Activated CD8-positive, alpha-beta memory T cell treated with anti-CD3 and anti-CD28 coated beads for 4 hours (primary cell): ENCODE data around the gene CPXM2.

Experiments used
- DNase-seq, 2 donors: peaks; one replicate each; pipeline ENCODE4 v3.0.0-alpha.2; 2020; ENCODE audit warnings: low read depth in 2 of 2

CPXM2 gene

DNA sequence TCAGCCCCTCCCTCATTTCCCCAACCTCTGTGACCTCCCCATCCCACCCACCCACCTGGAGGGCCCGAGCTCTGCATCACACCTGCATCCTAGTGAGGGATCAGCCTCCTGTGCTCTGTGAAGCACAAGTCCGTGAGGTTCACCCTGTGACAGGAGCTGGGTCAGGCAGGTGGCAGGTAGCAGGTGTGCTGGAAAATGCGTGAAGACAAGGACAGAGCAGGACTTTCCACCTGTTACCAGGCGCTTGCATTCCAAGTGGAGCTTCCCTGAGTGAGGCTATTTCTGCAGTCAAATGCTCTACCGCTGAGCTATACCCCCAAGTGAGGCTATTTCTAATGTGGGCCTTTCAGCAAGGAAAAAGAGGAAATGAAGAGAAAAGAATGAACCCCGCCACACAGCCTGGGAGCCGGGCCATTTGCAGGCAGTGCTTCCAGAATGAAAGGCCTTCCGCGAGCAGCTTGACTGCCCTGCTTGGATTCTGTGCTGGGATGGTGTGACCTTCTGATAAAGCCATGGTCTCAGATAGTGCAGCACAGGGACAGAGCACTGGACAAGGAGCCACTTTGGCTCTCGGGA is 13.3 kb upstream of the CPXM2 start:
- DNase-seq, result no peak

DNA sequence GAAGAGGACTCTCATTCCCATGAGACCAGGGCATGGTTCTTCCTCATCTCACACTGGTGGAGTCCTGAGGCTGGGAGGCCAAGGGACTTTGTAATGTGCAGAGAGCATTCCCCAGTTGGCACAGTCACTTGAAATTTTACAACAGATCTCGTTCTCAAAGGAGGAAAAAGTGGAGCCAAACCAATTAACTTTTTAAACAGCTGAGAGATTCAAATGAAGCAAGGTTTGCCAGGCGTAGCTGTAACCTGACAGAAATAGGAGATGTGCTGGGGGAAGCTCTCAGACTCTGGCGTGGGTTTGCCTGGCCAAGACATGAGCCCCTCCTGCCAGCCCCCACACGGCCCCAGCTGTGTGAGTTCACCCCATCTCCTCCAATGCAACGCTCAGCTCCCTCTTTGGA is 12.0 kb upstream of the CPXM2 start:
- DNase-seq, result no peak

DNA sequence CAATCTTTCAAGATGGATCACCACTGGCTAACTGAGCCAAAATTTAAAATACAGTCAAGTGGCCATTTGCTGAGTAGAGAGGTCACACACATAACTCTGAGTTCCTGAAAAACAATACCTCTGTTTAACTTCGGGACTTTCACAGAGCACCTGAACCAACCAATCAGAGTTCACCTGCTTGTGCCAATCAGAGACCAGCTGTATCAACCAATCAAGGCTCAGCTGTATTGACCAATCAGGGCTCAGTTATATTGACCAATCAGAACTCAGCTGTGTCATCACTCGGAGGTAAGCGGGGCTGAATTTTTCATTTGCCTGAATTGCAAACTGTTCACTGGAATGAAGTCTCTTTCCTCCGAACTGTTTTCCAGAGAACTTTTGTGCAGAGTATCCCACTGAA is 10.0 kb upstream of the CPXM2 start:
- no peak for DNase-seq

DNA sequence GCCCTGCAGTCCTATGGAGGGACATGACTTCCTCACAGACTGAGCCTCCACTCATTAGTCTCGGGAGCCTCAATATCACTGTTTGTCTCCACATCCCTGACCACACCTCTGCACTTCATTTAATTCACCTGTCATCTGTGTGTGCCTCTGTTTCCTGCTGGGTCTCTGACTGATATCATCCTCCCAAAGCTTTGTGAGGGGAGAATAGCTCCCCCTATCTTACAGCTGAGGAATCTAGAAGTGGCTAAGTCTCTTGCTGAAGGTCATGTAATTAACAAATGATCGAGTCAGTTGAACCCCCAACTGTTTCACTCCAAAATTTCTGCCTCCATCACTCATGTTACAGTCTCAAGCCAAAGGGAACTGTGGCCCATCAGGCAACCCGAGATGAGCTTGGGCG is 5.5 kb upstream of the CPXM2 start:
- DNase-seq, result no peak

DNA sequence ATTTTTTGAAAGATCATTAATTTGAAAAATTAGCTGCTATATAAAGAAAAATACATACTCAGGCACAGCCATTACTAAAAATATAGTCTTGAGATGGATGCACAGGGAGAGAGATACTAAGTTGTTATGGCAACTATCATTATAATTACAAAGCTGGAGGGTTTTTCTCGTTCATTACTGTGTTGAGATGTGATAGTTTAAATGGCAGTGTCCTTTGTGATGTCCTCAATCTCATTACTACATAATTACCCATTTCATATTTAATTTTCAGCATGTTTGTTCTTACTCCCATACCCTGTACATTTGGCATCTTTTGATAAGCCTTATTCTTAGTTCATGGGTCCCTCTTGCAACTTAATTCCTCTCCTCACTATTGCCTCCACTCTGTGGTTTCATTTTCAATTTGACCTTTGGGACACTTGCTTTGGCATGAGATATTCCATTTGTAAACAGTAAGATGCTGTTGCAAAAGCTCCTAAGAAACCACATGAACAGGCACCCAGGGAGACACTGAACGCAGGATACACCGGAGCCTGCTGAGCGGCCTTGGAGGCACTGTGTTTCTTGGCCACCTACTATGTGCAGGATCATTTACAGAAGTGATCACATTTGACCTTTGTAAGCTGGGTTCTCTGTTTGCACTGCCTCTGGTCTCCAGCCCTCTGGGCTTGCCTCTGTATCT is 4.8 kb upstream of the CPXM2 start:
- no peak for DNase-seq

DNA sequence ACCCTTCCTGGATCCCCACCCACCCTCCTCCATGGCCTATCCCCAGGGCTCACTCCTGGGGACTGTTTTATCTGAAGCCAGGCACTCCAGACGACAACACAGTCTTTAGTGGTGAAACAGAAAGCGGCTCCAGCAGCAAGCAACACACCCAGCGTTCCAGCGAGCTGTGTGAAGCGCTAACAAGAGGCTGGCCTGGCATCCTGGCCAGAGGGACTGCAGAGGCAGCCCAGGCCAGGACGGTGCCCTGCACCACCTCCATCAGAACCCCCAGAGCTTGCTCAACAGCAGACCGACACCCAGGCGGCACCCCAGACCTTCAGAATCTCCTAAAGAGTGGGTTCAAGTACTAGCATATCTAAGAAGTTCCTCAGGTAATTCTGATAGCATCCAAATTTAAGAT is 2.0 kb upstream of the CPXM2 start:
- no peak for DNase-seq

DNA sequence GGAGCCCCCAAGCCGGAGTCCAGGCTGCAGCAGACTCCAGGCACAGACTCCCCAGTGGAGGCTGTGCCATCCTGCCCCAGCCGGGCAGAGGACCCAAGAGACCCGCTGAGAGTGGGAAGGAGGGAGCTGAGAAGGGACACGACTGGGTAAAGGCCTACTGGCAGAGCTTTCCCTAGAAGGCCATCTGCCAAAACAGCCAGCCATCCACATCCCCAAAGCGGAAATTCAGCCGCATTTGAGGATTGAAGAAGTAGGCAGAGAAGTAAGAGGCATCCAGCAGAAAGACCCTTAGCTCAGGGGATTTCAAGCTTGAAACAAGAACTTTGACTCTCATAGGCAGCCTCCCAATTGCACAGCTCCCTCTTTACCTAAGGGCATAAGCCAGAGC is 857 bp downstream of the CPXM2 start:
- DNase-seq, result no peak

DNA sequence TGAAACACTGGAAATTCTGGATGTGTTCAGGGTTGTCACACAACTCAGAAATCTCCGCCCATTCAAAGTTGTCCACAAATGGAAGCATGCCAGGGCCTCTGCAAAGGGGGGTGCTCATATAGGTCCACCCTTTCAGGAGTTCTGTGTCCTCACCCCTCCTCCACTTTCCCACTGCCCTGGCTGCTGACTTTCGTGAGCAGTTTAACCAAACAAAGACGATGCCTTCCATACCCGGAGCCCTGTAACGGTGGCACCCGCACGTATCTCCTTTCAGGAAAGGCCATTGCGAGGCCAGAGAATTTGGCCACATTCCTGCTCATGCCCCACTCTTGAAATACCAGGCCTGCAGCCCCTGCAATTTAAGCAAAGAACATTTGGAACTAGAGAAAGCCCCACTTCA is 1.4 kb downstream of the CPXM2 start:
- no peak for DNase-seq

DNA sequence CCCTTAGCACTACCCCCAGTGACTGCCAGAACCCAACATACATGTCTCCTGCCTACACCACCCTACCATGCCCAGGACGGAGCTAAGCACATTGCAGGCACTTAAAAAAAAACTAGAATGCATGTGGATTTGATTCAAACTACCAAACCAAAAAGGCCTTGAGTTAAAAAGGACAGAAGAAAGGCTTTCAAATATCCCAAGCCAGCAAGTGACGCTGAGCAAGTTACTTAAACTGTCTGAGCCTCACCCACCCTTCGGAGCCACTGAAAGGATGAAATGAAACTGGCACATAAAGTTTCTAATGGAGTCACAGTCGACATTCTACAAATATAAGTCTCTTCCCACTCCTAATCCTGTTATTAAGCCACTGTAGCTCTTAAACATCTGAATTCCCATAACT is 1.8 kb downstream of the CPXM2 start:
- no peak for DNase-seq

DNA sequence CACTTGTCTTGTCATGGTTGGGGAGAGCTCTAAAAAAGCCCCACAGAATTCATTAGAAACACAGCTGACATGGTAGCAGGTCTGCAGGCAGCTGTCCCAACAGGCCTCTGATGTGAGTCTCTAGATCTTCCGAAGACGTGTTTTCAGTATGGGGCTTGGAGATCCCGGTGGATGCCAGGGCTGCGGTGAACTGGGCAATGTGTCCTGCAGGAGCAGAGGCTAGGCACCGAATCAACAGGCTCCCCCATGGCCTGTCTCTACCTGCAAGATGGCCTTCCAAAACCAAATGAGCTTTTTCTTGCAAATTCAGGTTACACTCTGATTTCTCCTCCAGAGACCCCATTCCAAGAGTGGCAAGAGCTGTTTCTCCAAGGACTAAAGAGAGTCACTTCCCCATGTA is 2.9 kb downstream of the CPXM2 start:
- DNase-seq, result no peak

DNA sequence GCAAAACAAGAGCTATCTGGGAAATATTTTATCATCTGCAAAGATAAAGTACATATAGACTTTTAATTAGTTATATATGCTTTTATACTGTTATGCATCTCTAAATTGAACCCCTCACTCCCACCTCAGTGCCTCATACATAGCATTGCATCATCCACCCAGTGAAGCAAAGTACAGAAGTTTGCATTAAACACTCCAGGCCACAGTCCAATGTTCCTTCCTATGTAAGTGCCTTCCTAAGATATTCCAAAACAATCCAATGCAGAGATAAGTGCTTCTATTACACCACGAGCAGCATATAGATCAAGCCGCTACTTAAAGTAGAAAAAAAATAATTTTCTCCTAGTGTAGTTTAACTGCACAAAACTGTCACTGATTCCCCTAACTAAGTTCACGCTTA is 3.4 kb downstream of the CPXM2 start:
- DNase-seq, result no peak

DNA sequence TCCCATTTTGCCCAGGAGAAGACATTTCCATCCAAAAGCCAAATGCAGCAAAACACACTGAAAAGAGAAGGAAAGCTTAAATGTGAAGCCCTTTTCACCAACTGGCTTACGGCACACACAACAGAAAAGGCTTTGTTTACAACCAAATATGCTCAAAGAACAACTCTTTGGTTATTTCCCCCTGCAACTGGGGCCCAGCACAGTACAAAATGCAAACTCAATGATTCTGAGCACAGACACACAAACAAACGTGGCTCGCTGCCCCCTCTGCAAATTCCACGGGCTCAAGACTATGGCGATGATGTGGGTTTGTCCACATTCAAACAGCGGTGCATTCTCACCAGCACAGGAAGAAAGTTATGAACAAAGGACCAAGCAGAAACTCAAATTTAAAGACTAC is 5.3 kb downstream of the CPXM2 start:
- DNase-seq, result no peak

DNA sequence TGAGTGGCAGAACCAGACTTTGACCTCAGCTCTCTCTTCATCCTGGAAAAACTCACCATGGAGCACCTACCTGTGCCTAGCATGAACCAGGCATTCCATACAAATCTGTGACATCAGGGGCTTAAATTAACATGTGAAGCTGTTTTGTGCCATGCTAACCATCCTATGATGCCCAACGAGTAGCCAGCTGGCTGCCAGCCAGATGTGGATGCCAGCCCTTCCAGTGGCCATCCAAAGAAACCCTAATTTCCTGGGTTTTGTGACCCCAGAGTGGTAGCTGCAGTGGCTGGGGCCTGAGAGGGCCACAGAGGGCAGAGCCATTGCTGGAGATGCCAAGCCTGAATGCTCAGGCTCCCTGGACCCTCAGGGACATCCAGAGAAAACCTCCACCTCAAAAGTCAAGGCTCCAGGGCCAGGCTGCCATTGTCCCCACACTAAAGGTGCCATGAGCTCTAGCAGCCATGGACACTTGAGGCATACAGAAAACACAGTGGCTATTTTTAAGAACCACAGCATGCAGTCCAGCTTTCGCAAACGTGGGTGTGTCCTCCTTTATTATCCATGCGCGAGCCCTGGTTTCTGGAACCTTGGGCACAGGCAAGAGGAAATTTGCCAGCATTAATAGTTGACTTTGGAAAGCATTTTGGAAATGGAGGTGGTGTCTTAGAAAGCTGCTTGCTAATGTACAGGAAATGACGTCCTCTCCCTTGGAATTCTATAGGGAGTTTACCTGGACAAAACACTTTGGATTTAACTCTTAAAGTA is 6.0 kb downstream of the CPXM2 start:
- no peak for DNase-seq

DNA sequence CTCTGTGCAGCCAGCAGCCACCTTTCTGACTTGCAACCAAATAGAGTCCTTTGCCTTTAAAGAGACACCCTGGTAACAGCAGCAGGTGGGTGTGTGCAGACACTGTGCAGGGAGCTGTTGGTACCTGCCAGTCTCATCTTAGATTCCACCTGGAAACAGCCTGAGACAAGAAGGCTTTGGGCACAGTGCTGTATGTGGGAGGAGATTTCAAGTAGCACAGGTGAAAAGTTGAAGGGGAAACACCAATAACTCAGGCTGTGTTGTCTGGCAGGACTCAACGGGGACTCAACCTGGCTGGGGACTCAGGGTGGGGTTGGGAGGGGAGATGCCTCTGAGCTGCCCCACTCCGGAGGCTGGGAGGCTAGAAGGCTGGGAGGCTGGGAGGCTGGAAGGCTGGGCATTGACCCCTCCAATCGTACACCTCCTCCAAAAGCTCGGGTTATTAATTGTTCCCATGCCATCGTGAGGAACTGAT is 6.7 kb downstream of the CPXM2 start:
- DNase-seq, result no peak

DNA sequence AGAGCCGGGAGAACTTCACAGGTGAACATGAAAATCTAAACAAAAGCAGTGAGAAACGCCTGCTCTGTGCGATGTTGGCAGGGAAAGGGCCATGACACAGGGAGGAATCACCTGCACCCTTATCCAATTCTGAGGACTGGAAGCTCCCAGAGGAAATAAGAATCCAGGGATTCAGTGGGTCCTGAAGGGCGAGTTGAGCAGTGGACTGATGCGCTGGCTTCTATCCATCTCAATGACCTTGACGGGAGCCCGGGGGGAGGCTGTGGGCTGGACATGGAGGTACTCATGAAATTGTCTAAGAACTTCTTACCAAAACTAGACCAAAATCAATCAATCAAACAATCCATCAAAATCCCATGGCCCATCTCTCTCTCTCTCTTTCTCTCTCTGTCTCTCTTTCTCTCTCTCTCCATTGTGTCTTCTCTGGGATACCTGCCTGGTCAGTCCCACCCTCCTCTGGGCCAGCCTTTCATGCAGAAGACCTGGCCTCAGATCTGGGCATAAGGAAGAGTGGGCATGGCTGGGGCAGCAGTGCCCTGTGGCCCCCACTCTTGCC is 7.2 kb downstream of the CPXM2 start:
- no peak for DNase-seq

DNA sequence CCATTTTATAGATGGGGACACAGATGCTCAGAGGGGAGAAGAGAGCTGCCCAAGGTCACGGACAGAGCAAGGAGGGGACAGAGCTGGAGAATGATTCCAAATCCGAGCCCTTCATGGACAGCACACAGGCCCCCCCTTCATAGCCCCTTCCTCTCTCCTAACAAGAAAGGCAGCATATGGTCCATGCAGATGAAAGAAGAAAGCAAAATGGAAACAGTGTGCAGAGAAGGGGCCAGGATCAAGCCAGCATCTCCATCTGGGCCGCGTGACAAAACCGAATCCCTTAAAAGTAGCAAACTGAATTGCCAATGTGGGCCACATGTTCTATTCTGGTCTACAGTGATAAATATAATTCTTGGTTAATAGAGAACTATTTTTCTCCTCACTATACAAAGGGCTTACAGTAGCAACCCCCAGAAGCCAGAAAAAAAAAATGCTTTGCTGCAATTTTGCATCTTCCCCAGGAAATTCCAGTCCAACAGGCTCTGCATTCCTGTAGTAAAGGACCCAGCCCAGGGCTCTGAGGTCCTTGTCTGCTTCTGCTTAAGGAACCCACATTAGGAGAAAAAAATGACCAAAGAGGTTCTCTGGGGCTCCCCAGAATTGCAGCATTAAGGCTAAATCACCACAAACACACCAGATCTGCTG is 7.8 kb downstream of the CPXM2 start:
- no peak for DNase-seq

DNA sequence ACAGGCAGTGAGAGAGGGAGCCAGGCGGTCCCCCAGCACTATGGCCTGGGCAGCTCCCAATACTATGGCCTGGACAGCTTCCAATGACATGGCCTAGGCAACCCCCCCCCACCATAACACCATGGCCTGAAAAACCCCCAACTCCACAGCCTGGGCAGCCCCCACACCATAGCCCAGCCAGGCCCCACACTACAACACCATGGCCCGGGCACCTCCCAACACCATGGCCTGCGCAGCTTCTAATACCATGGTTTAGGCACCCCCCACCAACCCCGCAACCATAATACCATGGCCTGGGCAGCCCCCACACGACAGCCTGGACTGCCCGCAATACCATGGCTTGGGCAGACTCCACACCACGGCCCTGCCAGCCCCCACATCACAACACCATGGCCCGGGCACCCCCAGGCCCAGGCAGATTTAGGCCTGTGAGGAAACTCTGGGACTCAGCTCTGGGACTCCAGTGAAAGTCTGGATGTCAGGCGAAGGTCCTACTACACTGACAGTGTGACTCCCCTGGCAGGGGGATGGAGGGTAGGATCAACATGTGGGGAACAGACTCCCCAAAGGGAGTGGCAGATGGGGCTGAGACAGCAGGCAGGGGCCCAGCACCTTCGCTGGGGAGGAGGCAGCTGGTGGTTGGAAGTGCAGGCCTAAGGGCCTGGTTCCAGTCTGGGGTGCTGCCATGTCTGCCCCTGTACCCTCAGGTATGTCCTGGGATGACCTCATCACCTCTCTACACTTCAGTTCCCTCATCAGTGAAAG is 8.7 kb downstream of the CPXM2 start:
- DNase-seq, result no peak

DNA sequence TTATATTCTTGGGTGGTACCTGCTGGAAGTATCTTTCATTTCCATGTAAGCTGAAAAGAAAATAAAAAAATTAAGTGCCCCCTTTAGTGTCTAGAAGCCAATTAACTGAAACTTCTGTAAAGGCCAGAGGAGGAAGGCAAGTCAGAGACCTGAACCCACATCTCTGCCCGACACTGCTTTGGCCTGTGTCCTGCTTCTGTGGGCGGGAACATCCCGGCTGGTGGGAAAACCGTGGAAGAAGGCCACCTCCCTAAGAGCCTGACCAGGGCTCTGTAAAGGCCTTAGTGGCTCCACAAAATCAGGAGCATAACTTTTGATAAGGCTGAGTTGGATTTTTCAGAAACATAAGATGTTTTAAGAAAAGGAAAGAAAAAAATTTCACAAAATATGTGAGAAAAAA is 9.4 kb downstream of the CPXM2 start:
- DNase-seq, result no peak

DNA sequence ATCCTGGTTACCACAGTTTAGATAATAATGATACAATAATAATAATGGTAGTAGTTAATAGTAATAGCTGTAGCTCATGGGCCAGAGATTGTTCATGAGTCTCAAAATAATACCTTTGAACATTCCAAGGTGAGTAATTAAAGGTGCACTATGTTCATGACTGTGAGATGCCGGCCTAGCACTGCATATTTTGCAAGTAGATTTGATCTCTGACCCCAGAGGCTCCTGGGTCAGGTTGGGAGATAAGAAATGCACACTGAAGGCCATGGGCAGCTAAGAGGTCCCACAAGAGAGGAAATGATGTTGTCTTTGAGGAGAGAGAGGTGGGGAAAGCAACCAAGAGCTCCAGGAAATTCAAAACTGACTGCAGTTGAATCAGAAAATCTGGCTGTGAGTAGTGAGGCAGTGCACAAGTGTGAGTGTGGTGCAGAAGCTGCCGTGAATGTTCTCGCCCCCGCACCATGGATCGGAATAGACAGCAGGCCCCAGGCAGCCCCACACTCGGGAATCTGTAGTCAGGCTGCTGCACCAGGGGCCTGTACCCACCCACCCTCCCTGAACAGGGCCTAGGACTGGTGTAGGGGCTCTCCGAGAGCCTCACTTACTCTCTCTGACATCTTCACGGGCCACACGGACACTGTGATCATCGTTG is 11.9 kb downstream of the CPXM2 start:
- DNase-seq, result no peak

DNA sequence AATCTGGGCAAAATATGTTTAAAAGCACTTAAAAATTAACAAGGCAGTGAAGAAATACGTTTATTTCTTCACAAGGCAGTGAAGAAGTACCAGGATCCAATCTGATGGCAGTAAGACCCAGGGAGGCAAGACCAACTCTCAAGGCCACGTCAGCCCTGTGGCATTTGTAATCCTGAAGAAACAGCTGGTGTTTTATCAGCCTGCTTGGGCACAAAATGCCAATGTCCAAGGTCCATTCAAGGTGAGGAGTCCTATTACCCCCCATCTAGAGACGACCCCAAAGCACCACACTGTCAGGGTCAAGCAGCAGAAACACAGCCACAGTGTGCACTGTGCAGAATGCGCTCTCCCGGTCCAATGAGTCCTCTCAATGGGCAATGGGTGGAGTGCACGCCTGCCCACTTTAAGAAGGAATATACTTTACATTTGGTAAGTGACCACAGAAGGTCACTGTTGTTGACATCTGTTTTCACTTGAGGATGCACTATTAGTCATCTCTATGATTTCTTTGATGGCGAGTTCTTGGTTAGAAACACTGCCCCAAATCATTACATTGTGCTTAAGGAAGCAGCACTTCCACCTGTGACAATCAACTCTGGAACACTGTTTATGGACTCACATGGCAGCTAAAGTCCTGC is 12.8 kb downstream of the CPXM2 start:
- DNase-seq, result no peak

DNA sequence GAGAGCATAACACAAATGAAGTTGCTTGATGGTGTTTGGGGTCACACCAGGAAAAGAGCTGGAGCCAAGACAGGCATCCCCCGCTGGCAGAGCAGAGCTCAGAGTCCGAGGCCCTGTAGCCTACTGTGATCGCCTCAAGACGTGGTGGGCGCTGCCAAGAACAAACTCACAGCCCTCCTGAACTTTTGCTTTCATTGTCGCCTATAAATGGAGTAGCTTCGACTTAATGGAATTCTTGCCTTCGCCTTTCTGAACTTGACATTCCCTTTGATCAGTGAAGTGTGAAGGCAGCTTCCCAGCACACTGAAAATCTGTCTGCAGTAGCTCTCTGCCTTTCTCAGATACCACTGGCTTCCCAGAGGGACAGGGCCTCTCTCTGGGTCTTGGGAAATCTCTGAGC is 21.3 kb downstream of the CPXM2 start:
- DNase-seq, result no peak
